MM.1S (cell line): ENCODE results near the gene ZNF592.

Source experiments
- CTCF ChIP-seq: fragments of 300-600 bp; sonication (generic); IDR thresholded peaks from 2 replicates; pipeline ENCODE4 v1.5.1; 2016; ENCODE audit warnings: antibody characterized with exemption, low read length, mixed read lengths
- EZH2 ChIP-seq: fragments of 300-600 bp; sonication (generic); optimal IDR thresholded peaks from 2 replicates; pipeline ENCODE3; 2017; ENCODE audit warnings: low read depth, mild to moderate bottlenecking, antibody characterized with exemption, low read length, mixed read lengths

DNA sequence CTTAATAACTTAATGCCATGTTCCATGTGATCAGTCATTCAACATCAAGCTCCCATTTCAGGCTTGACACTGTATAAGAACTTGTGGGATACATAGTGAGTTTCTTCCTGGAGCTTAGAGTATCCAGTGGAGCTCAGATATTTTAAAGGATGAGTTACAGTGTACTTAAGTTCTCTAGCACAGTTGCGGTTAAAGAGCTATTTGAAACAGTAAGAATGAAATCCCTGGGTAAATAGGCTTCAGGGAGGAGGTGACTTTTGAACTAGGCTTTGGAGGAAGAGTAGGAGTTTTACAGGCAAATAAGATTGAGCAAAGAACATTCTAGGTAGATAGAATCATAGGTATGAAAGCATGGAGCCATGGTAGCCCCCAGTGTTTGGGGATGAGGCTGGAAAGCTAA is 3.8 kb downstream of the ZNF592 start:
- TF ChIP-seq CTCF (no peak), EZH2 (no peak)
